SK-N-SH (cell line): ENCODE measurements around the gene SLC16A12. TPM values are rescaled to one million over a fixed set of nuclear protein-coding genes. Genes with fewer than 3 reads are reported as not detected.

Source experiments
- CTCF ChIA-PET: fragments of 300-600, 350-600 bp; formaldehyde crosslinking; extraction: SDS; loops from one replicate; lab custom pipeline; 2021; lab: Yijun Ruan, JAX
- POLR2A ChIA-PET: fragments of 350-600 bp; sonication (Branson Sonifier 250); formaldehyde crosslinking; extraction: SDS; loops from one replicate; lab custom pipeline; 2020; ENCODE audit warnings: antibody characterized with exemption, inconsistent platforms; lab: Yijun Ruan, JAX
- DNase-seq: peaks from one replicate; pipeline ENCODE4 v3.0.0; 2012
- H2AFZ ChIP-seq: fragments of 200-600 bp; sonication (generic); 2 replicates; pipeline ENCODE4 v1.8.1; 2016; ENCODE audit warnings: antibody characterized with exemption, mild to moderate bottlenecking, low read depth
- H3F3A ChIP-seq: fragments of 200-600 bp; sonication (generic); replicated peaks from 2 replicates; pipeline ENCODE3; 2016; ENCODE audit warnings: antibody characterized with exemption, mild to moderate bottlenecking; ENCODE audit not compliant: insufficient read depth
- H3K27ac ChIP-seq, 2 experiments: fragments of 200-500 bp in 1 of 2; fragments of 200-600 bp in 1 of 2; sonication (Bioruptor generic) in 1 of 2; sonication (generic), shearing (Covaris generic) in 1 of 2; 2 replicates each; pipeline versions ENCODE4 v1.5.1 to v1.6.1; 2014 to 2016; ENCODE audit warnings: low read depth in 2 of 2, inconsistent platforms in 1 of 2, low read length in 1 of 2, mild to moderate bottlenecking in 1 of 2, mixed read lengths in 1 of 2
- H3K27me3 ChIP-seq: fragments of 200-600 bp; sonication (generic), shearing (Covaris generic); 2 replicates; pipeline ENCODE4 v1.6.1; 2016; ENCODE audit warnings: mixed run types; ENCODE audit not compliant: insufficient read depth
- H3K36me3 ChIP-seq, 2 experiments: fragments of 200-500 bp in 1 of 2; fragments of 200-600 bp in 1 of 2; sonication (Bioruptor generic) in 1 of 2; sonication (generic) in 1 of 2; replicated peaks in 1 of 2; 2 replicates each; pipeline versions ENCODE3 to v1.5.1; 2014 to 2016; ENCODE audit warnings: low read length in 1 of 2, mild to moderate bottlenecking in 1 of 2; ENCODE audit not compliant: insufficient read depth in 2 of 2, control insufficient read depth in 1 of 2
- H3K4me1 ChIP-seq, 2 experiments: fragments of 200-500 bp in 1 of 2; fragments of 200-600 bp in 1 of 2; sonication (Bioruptor generic) in 1 of 2; sonication (generic), shearing (Covaris generic) in 1 of 2; 2 replicates each; pipeline versions ENCODE4 v1.5.1 to v1.6.1; 2014 to 2016; ENCODE audit warnings: low read depth in 1 of 2, low read length in 1 of 2, mixed run types in 1 of 2; ENCODE audit not compliant: insufficient read depth in 2 of 2, control insufficient read depth in 1 of 2
- H3K4me2 ChIP-seq: fragments of 200-600 bp; sonication (generic), shearing (Covaris generic); 2 replicates; pipeline ENCODE4 v1.6.1; 2017; ENCODE audit warnings: mixed run types
- H3K4me3 ChIP-seq, 2 experiments: fragments of 200-500 bp in 1 of 2; fragments of 200-600 bp in 1 of 2; sonication (Bioruptor generic) in 1 of 2; sonication (generic), shearing (Covaris generic) in 1 of 2; 2 replicates each; pipeline versions ENCODE4 v1.5.1 to v1.8.1; 2014 to 2016; ENCODE audit warnings: low read depth in 2 of 2, inconsistent platforms in 1 of 2, low read length in 1 of 2, mild to moderate bottlenecking in 1 of 2, mixed read lengths in 1 of 2, moderate library complexity in 1 of 2
- H3K79me2 ChIP-seq: fragments of 200-600 bp; sonication (generic); 2 replicates; pipeline ENCODE4 v1.8.1; 2017; ENCODE audit warnings: mild to moderate bottlenecking; ENCODE audit not compliant: insufficient read depth
- H3K9ac ChIP-seq: fragments of 200-600 bp; sonication (generic); 2 replicates; pipeline ENCODE4 v1.6.1; 2017; ENCODE audit warnings: mixed run types
- H3K9me2 ChIP-seq: fragments of 200-600 bp; sonication (generic); 2 replicates; pipeline ENCODE4 v1.6.1; 2017; ENCODE audit warnings: mixed run types
- H3K9me3 ChIP-seq: fragments of 200-600 bp; sonication (generic); 2 replicates; pipeline ENCODE4 v1.6.1; 2017; ENCODE audit warnings: mixed run types, mild to moderate bottlenecking, moderate library complexity
- H4K20me1 ChIP-seq: fragments of 200-600 bp; sonication (generic); 2 replicates; pipeline ENCODE4 v1.6.1; 2017; ENCODE audit warnings: mild to moderate bottlenecking, mixed run types; ENCODE audit not compliant: insufficient read depth
- CTCF ChIP-seq: fragments of 200-600 bp; sonication (generic); IDR thresholded peaks from 2 replicates; pipeline ENCODE4 v1.6.1; 2017; ENCODE audit warnings: antibody characterized with exemption, mild to moderate bottlenecking, moderate library complexity
- EP300 ChIP-seq, 2 experiments: IDR thresholded peaks; 2 replicates each; pipeline versions ENCODE4 v1.4.0 to v1.6.1; 2012; ENCODE audit warnings: borderline replicate concordance in 1 of 2, low read depth in 1 of 2, low read length in 1 of 2
- FOXJ3 ChIP-seq: sonication (generic); formaldehyde crosslinking; IDR thresholded peaks from 2 replicates; pipeline ENCODE4 v1.5.1; 2020; ENCODE audit warnings: mild to moderate bottlenecking, missing genetic modification reagents
- GABPA ChIP-seq: IDR thresholded peaks from 2 replicates; pipeline ENCODE4 v1.4.0; 2012; ENCODE audit warnings: low read depth, mild to moderate bottlenecking
- GATA2 ChIP-seq: sonication (generic); formaldehyde crosslinking; IDR thresholded peaks from 2 replicates; pipeline ENCODE4 v1.5.0; 2020; ENCODE audit warnings: mild to moderate bottlenecking, missing genetic modification reagents
- MAX ChIP-seq: IDR thresholded peaks from 2 replicates; pipeline ENCODE4 v1.4.0; 2012; ENCODE audit warnings: low read depth
- MEF2A ChIP-seq: IDR thresholded peaks from 2 replicates; pipeline ENCODE4 v1.4.0; 2012; ENCODE audit warnings: low read depth, borderline replicate concordance
- NFIC ChIP-seq: IDR thresholded peaks from 2 replicates; pipeline ENCODE4 v1.4.0; 2012; ENCODE audit warnings: borderline replicate concordance
- PBX3 ChIP-seq: IDR thresholded peaks from 2 replicates; pipeline ENCODE4; 2012
- RAD21 ChIP-seq: IDR thresholded peaks from 2 replicates; pipeline ENCODE4 v1.6.1; 2012; ENCODE audit warnings: mild to moderate bottlenecking, low read length
- RCOR1 ChIP-seq: fragments of 150-350 bp; IDR thresholded peaks from 2 replicates; pipeline ENCODE4 v1.6.1; 2017; ENCODE audit warnings: antibody characterized with exemption, low read length
- RFX5 ChIP-seq: IDR thresholded peaks from 2 replicates; pipeline ENCODE4 v1.6.1; 2012; ENCODE audit warnings: mild to moderate bottlenecking, improper control_type of control experiment, low read length
- SIN3A ChIP-seq: IDR thresholded peaks from 2 replicates; pipeline ENCODE4 v1.6.1; 2012; ENCODE audit warnings: low read depth, mild to moderate bottlenecking, low read length, moderate library complexity, borderline replicate concordance
- SMC3 ChIP-seq: IDR thresholded peaks from 2 replicates; pipeline ENCODE4 v1.6.1; 2012; ENCODE audit warnings: low read depth, low read length, improper control_type of control experiment
- TAF1 ChIP-seq: IDR thresholded peaks from 2 replicates; pipeline ENCODE4 v1.6.1; 2012; ENCODE audit warnings: low read depth, mild to moderate bottlenecking, low read length, moderate library complexity, borderline replicate concordance
- TEAD4 ChIP-seq: IDR thresholded peaks from 2 replicates; pipeline ENCODE4 v1.4.0; 2012; ENCODE audit warnings: mild to moderate bottlenecking, borderline replicate concordance; ENCODE audit not compliant: insufficient read depth
- ZBTB33 ChIP-seq: IDR thresholded peaks from 2 replicates; pipeline ENCODE4 v1.4.0; 2012; ENCODE audit warnings: low read depth, borderline replicate concordance
- WGBS: methylation state at CpG from one replicate; pipeline ENCODE4 v1.1.6; 2017; ENCODE audit warnings: low lambda C conversion rate; 5-methylcytosine and 5-hydroxymethylcytosine counted together
- polyA plus RNA-seq, 3 experiments: library from polyadenylated mRNA; depleted of rRNA; stranded (reverse); fragments of >200 nt; gene quantifications; 2 replicates each; pipeline ENCODE4 v1.2.3, GENCODE V29; 2012

Gene SLC16A12
- polyA plus RNA-seq, 1 of the 3 experiments (the other 2 are of a cell fraction), result 0.13 TPM

- ChIA-PET POLR2A (no interaction called here), CTCF (interaction anchor here (0.8 to 1.5 kb wide), 13 partner anchors 15 to 348 kb away, joined by 3 to 14 read pairs (median 5); partner anchors contain the start of gene IFIT5)
- no peak overlapping the region for H2AFZ ChIP-seq
- DNase-seq, result no peak
- no peaks in the 10 kb centered on the region for H3K9me3 ChIP-seq
- no peaks in the 10 kb centered on the region for H3K9me2 ChIP-seq
- no peaks in the 10 kb centered on the region; a peak in 2 of 4 replicates for H3K4me1 ChIP-seq
- WGBS, result 92% methylated on average over 1 of the region's 1 CpG
- no peak overlapping the region for H3K4me2 ChIP-seq
- no peaks in the 10 kb centered on the region for H3K27me3 ChIP-seq
- no peak overlapping the region for H3K9ac ChIP-seq
- H3K27ac ChIP-seq, result no peak overlapping the region
- no peaks in the 10 kb centered on the region for H3F3A ChIP-seq
- H3K79me2 ChIP-seq, result no peaks in the 10 kb centered on the region
- H4K20me1 ChIP-seq, result no peaks in the 10 kb centered on the region
- H3K36me3 ChIP-seq, result no peaks in the 10 kb centered on the region
- TF ChIP-seq RFX5 (no peak), ZBTB33 (no peak), MEF2A (no peak)
- no peak overlapping the region for H3K4me3 ChIP-seq
Measured at GRCh38 chr10:89565180-89565579, 29.8 kb upstream of the SLC16A12 start.

GRCh38 chr10:89563861-89564478, 28.6 kb upstream of the SLC16A12 start:
- Histone ChIP-seq H3K27me3 (no peaks in the 10 kb centered on the region), H3K9me3 (no peaks in the 10 kb centered on the region), H3K4me3 (no peak overlapping the region), H2AFZ (no peak overlapping the region), H3K36me3 (no peaks in the 10 kb centered on the region), H4K20me1 (no peaks in the 10 kb centered on the region), H3K79me2 (no peaks in the 10 kb centered on the region), H3K4me1 (no peaks in the 10 kb centered on the region; a peak in 2 of 4 replicates), H3K9me2 (no peaks in the 10 kb centered on the region), H3F3A (no peaks in the 10 kb centered on the region), H3K9ac (no peak overlapping the region), H3K27ac (no peak overlapping the region), H3K4me2 (no peak overlapping the region)
- CTCF ChIA-PET, result interaction anchor here (0.8 to 2.6 kb wide), 15 partner anchors 16 to 534 kb away, joined by 3 to 15 read pairs (median 5); partner anchors contain the start of gene IFIT5
- WGBS, result 0% methylated on average over 2 of the region's 2 CpGs
- POLR2A ChIA-PET, result no interaction called here
- DNase-seq, result peak; percentile 54
- TF ChIP-seq NFIC, result no peak
- no peak for TF ChIP-seq TAF1
- TF ChIP-seq GATA2 (CRISPR knock-in tag), result no peak
- no peak for TF ChIP-seq EP300 (IDR thresholded peaks at IDR 0.05; ENCODE audit: borderline replicate concordance in 1 of 2, low read depth in 1 of 2, low read length in 1 of 2)
- TF ChIP-seq SMC3, result peak; percentile 83
- no peak for TF ChIP-seq RCOR1
- TF ChIP-seq GABPA, result no peak
- peak; percentile 79 for TF ChIP-seq CTCF
- peak; percentile 91 for TF ChIP-seq RAD21
- no peak for TF ChIP-seq FOXJ3 (CRISPR knock-in tag)
- no peak for TF ChIP-seq TEAD4
- no peak for TF ChIP-seq PBX3
- no peak for TF ChIP-seq SIN3A
- no peak for TF ChIP-seq MAX
- TF ChIP-seq, all 33 proteins: peak for 3
